Measurements from ENCODE around the gene LIPT2.

Gene LIPT2

GRCh38 chr11:74462631-74463030 lies 30.9 kb downstream of the LIPT2 start:
- Mint-ChIP-seq H3K4me1 (peaks cover 1% of the 10 kb centered on the region), H3K4me3 (no peak overlapping the region), H3K27ac (no peak overlapping the region), H3K9me3 (no peaks in the 10 kb centered on the region), H3K36me3 (no peaks in the 10 kb centered on the region), H3K27me3 (peaks cover 12% of the 10 kb centered on the region)

- no peaks in the 10 kb centered on the region for H3K9me3 Mint-ChIP-seq
- H3K4me3 Mint-ChIP-seq: no peak overlapping the region
- no peaks in the 10 kb centered on the region for H3K36me3 Mint-ChIP-seq
These were observed 31.5 kb downstream of the LIPT2 start for GRCh38 chr11:74462009-74462408.

DNA sequence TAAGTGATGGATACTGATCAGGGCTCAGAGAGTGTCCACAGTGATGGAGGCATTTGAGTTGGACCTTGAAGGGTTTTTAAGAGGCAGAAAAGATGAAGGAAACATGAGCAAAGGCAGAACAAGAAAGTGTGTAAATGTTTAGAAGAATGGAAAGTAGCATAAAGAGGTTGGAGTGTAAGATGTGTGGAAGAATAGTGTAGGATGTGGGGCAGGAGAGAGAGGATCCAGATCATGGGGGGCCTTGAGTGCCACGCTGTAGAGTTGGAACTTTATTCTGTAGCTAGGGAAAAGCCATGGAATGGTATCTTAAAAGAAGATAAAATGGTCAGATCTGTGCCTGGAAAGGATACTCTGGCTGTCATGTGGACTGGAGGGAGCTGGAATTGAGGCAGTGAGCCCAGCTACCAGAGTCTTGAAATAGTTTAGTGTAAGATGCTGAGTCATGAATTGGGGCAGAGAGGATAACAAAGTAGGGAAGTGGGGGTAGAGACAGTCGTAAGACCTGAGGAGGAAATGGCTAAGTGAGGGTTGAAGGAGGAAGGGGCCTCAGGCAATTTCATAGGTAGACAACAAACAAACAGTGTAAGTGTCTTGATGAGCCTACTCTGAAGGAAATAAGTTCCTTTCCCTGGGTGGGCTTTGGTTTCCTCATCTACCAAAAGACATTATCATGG lies 32.9 kb downstream of the LIPT2 start:
- H3K27me3 Mint-ChIP-seq: no peaks in the 10 kb centered on the region
- H3K36me3 Mint-ChIP-seq: no peaks in the 10 kb centered on the region
- no peak overlapping the region for H3K27ac Mint-ChIP-seq
- no peaks in the 10 kb centered on the region for H3K4me1 Mint-ChIP-seq
- H3K9me3 Mint-ChIP-seq: no peaks in the 10 kb centered on the region
- no peak overlapping the region for H3K4me3 Mint-ChIP-seq

More at GRCh38 chr11:74462009-74462408, 31.5 kb downstream of the LIPT2 start:
- H3K27me3 Mint-ChIP-seq: peaks cover 11% of the 10 kb centered on the region
- H3K27ac Mint-ChIP-seq: no peak overlapping the region
- H3K4me1 Mint-ChIP-seq: no peaks in the 10 kb centered on the region

GRCh38 chr11:74460065-74460464 lies 33.5 kb downstream of the LIPT2 start:
- H3K27ac Mint-ChIP-seq: no peak overlapping the region
- H3K4me1 Mint-ChIP-seq: no peaks in the 10 kb centered on the region
- H3K9me3 Mint-ChIP-seq: no peaks in the 10 kb centered on the region
- H3K4me3 Mint-ChIP-seq: no peak overlapping the region
- no peaks in the 10 kb centered on the region for H3K27me3 Mint-ChIP-seq
- H3K36me3 Mint-ChIP-seq: no peaks in the 10 kb centered on the region

DNA sequence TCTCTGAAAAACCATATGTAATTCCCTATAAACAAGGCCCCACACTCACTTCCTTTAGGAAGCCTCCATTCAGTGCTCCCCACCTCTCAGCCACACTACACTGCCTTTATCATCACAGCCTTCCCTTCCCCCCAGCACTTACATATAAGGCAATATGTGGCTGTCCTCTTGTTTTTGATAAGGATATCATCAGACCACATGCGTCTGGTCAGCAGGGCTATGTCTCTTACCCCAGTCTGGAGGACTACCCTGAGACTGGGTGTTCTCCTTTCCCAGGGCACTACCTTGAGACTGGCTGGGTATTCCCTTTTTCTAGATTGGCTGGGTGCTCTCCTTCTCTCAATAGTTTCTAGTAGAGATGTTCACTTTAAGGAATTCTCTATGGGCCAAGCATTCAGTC lies 33.9 kb downstream of the LIPT2 start:
- H3K4me1 Mint-ChIP-seq: no peaks in the 10 kb centered on the region
- H3K9me3 Mint-ChIP-seq: no peaks in the 10 kb centered on the region
- no peak overlapping the region for H3K27ac Mint-ChIP-seq
- H3K4me3 Mint-ChIP-seq: no peak overlapping the region
- no peaks in the 10 kb centered on the region for H3K27me3 Mint-ChIP-seq
- H3K36me3 Mint-ChIP-seq: no peaks in the 10 kb centered on the region

GRCh38 chr11:74457356-74457755 lies 36.2 kb downstream of the LIPT2 start:
- Mint-ChIP-seq H3K27me3 (peaks cover 3% of the 10 kb centered on the region), H3K9me3 (no peaks in the 10 kb centered on the region), H3K4me3 (no peak overlapping the region), H3K36me3 (no peaks in the 10 kb centered on the region), H3K4me1 (peaks cover 4% of the 10 kb centered on the region), H3K27ac (no peak overlapping the region)

DNA sequence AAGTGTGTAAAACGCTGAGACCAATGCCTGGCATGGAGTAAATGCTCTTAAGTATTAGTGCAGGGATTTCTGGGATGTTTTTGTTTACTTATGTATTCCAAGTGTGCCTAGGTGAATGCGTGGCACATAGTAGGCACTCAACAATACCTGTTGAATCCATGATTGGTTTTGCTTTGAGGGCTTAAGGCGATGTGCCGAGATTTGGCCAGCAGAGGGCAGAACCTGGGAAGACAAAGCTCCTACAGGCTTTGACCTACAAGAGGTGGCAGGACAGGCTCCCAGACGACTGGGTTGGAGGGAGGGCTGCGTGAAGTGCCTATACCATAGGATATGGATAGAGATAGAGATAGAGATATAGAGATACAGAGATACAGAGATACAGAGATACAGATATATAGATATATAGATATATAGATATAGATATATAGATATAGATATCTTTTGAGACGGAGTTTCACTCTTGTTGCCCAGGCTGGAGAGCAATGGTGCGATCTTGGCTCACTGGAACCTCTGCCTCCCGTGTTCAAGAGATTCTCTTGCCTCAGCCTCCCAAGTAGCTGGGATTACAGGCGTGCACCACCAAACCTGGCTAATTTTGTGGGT lies 40.0 kb downstream of the LIPT2 start:
- Mint-ChIP-seq H3K4me1 (peaks cover 11% of the 10 kb centered on the region), H3K27me3 (peaks cover 4% of the 10 kb centered on the region), H3K4me3 (no peak overlapping the region), H3K36me3 (no peaks in the 10 kb centered on the region), H3K27ac (no peak overlapping the region), H3K9me3 (no peaks in the 10 kb centered on the region)

- Mint-ChIP-seq H3K9me3 (no peaks in the 10 kb centered on the region), H3K36me3 (no peaks in the 10 kb centered on the region), H3K4me1 (peaks cover 11% of the 10 kb centered on the region), H3K27ac (peak overlapping the region; percentile 48), H3K4me3 (no peak overlapping the region), H3K27me3 (peaks cover 4% of the 10 kb centered on the region)
These were observed 41.2 kb downstream of the LIPT2 start for GRCh38 chr11:74452366-74452765.

GRCh38 chr11:74450318-74450717 lies 43.2 kb downstream of the LIPT2 start:
- Mint-ChIP-seq H3K27ac (no peak overlapping the region), H3K4me3 (no peak overlapping the region), H3K4me1 (peaks cover 11% of the 10 kb centered on the region), H3K9me3 (no peaks in the 10 kb centered on the region), H3K27me3 (peaks cover 4% of the 10 kb centered on the region), H3K36me3 (no peaks in the 10 kb centered on the region)

GRCh38 chr11:74449369-74449931 lies 44.1 kb downstream of the LIPT2 start:
- peaks cover 11% of the 10 kb centered on the region for H3K4me1 Mint-ChIP-seq
- H3K9me3 Mint-ChIP-seq: no peaks in the 10 kb centered on the region
- peaks cover 4% of the 10 kb centered on the region for H3K27me3 Mint-ChIP-seq
- peak overlapping the region; percentile 8 for H3K27ac Mint-ChIP-seq
- H3K36me3 Mint-ChIP-seq: no peaks in the 10 kb centered on the region
- no peak overlapping the region for H3K4me3 Mint-ChIP-seq

- Mint-ChIP-seq H3K4me1 (peaks cover 7% of the 10 kb centered on the region), H3K9me3 (no peaks in the 10 kb centered on the region), H3K36me3 (no peaks in the 10 kb centered on the region), H3K4me3 (no peak overlapping the region), H3K27ac (no peak overlapping the region), H3K27me3 (peaks cover 3% of the 10 kb centered on the region)
These were observed 45.8 kb downstream of the LIPT2 start for GRCh38 chr11:74447720-74448119.

GRCh38 chr11:74446532-74446938 lies 47.0 kb downstream of the LIPT2 start:
- peaks cover 7% of the 10 kb centered on the region for H3K4me1 Mint-ChIP-seq

DNA sequence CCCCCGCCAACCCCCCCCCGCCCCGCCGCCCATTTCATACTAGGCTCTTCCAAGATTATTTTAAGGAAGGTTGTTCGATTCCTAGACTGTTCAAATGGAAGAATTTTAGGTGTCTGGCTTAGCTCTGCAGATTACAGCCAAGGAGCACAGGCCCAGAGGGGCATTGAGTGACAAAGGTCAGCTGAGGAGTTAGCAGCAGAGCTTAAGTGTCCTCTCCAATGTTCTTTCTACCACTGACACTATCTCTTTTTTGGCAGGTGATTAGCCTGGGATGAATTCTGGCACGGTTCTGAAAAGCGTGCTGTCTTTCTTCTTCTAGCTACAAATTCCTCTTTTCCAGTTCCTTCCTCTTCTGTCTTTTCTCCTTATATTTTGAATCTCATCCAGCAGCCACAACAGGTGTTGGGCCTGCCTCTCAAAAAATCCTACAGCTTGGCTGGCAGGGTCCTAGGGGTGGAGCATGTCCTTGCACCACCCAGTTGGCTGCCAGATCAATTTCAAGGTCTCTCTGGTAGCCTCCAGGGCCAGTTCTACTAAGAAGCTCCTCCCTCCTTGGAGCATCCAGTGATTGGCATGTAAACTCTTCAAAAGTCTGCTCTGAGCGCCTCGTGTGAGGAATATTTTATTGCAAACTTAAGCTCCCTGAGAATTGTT lies 49.2 kb downstream of the LIPT2 start:
- Mint-ChIP-seq H3K27me3 (no peaks in the 10 kb centered on the region), H3K4me3 (no peak overlapping the region), H3K27ac (peak overlapping the region; percentile 52), H3K4me1 (peaks cover 4% of the 10 kb centered on the region), H3K9me3 (peaks cover 6% of the 10 kb centered on the region), H3K36me3 (no peaks in the 10 kb centered on the region)

More at GRCh38 chr11:74446532-74446938, 47.0 kb downstream of the LIPT2 start:
- Mint-ChIP-seq H3K27ac (no peak overlapping the region), H3K9me3 (no peaks in the 10 kb centered on the region), H3K36me3 (no peaks in the 10 kb centered on the region), H3K27me3 (peaks cover 1% of the 10 kb centered on the region), H3K4me3 (no peak overlapping the region)

- peaks cover 6% of the 10 kb centered on the region for H3K9me3 Mint-ChIP-seq
- H3K27ac Mint-ChIP-seq: no peak overlapping the region
- H3K4me1 Mint-ChIP-seq: no peaks in the 10 kb centered on the region
- no peaks in the 10 kb centered on the region for H3K36me3 Mint-ChIP-seq
- H3K27me3 Mint-ChIP-seq: no peaks in the 10 kb centered on the region
- no peak overlapping the region for H3K4me3 Mint-ChIP-seq
These were observed 50.3 kb downstream of the LIPT2 start for GRCh38 chr11:74443071-74443864.

DNA sequence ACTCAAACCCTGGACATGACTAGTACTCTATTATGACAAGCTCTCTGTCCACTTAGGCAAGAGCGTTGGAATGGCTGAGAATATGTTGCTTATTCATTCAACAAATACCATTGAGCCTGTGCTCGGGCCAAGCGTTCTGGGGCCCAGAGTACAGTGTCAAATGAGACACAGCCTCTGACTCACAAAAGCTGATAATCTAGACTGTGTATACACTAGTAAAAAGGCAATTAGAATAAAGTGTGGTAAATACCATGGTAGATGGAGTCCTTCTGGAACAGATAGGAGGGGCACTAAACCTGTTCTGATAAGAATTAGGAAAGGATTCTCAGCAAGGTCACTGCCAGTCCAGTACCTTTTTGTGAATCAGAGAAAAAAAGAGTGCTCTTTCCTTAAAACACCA lies 50.9 kb downstream of the LIPT2 start:
- Mint-ChIP-seq H3K36me3 (no peaks in the 10 kb centered on the region), H3K27me3 (no peaks in the 10 kb centered on the region), H3K4me1 (no peaks in the 10 kb centered on the region), H3K9me3 (peaks cover 6% of the 10 kb centered on the region), H3K27ac (no peak overlapping the region), H3K4me3 (no peak overlapping the region)
